ENCODE results near the gene MYBPH.

MYBPH gene

GRCh38 chr1:203173011-203173555, 2.5 kb downstream of the MYBPH start:
- Histone ChIP-seq H3K9ac (no peak overlapping the region), H3K79me2 (ENCODE audit: insufficient read depth, low read depth) (no peaks in the 10 kb centered on the region), H3K27me3 (ENCODE audit: insufficient read depth, low read depth) (peaks cover under 1% of the 10 kb centered on the region; the same call in 1 of the 2 replicates), H3K27ac (no peak overlapping the region), H3K4me1 (ENCODE audit: low read depth, poor library complexity, severe bottlenecking) (no peaks in the 10 kb centered on the region), H3K4me2 (no peak overlapping the region), H2AFZ (ENCODE audit: low read depth) (no peak overlapping the region), H3K4me3 (IDR thresholded peaks at IDR 0.05; ENCODE audit: insufficient read depth, low read depth, low read length) (no peak overlapping the region), H3K36me3 (ENCODE audit: insufficient read depth) (no peaks in the 10 kb centered on the region), H4K20me1 (ENCODE audit: insufficient read depth) (no peaks in the 10 kb centered on the region)
- TF ChIP-seq CTCF (conservative IDR thresholded peaks at IDR 0.05; ENCODE audit: low read depth, low read length): 0 out of 2 replicates have a peak, but pooled peaks have one; percentile 1

- Histone ChIP-seq H3K27ac (no peak overlapping the region), H3K36me3 (ENCODE audit: insufficient read depth) (no peaks in the 10 kb centered on the region), H3K27me3 (ENCODE audit: insufficient read depth, low read depth) (no peaks in the 10 kb centered on the region; the same call in 1 of the 2 replicates), H2AFZ (ENCODE audit: low read depth) (peak overlapping the region; percentile 48; the same call in 1 of the 2 replicates), H3K79me2 (ENCODE audit: insufficient read depth, low read depth) (no peaks in the 10 kb centered on the region), H3K4me1 (ENCODE audit: low read depth, poor library complexity, severe bottlenecking) (no peaks in the 10 kb centered on the region), H3K9ac (no peak overlapping the region), H4K20me1 (ENCODE audit: insufficient read depth) (no peaks in the 10 kb centered on the region), H3K4me3 (IDR thresholded peaks at IDR 0.05; ENCODE audit: insufficient read depth, low read depth, low read length) (no peak overlapping the region), H3K4me2 (no peak overlapping the region)
- TF ChIP-seq CTCF (conservative IDR thresholded peaks at IDR 0.05; ENCODE audit: low read depth, low read length): peak; percentile 86
These were observed 3.2 kb downstream of the MYBPH start for GRCh38 chr1:203172184-203173010.

GRCh38 chr1:203171341-203172183, 4.1 kb downstream of the MYBPH start:
- H3K4me1 ChIP-seq (ENCODE audit: low read depth, poor library complexity, severe bottlenecking): no peaks in the 10 kb centered on the region

More at GRCh38 chr1:203171341-203172183, 4.1 kb downstream of the MYBPH start:
- H3K79me2 ChIP-seq (ENCODE audit: insufficient read depth, low read depth): no peaks in the 10 kb centered on the region
- no peak overlapping the region for H3K4me3 ChIP-seq (IDR thresholded peaks at IDR 0.05; ENCODE audit: insufficient read depth, low read depth, low read length)
- no peaks in the 10 kb centered on the region; the same call in 1 of the 2 replicates for H3K27me3 ChIP-seq (ENCODE audit: insufficient read depth, low read depth)
- no peak overlapping the region for H3K27ac ChIP-seq
- no peak overlapping the region for H3K4me2 ChIP-seq
- H3K9ac ChIP-seq: no peak overlapping the region
- H2AFZ ChIP-seq (ENCODE audit: low read depth): no peak overlapping the region
- no peak for TF ChIP-seq CTCF (conservative IDR thresholded peaks at IDR 0.05; ENCODE audit: low read depth, low read length)
- H3K36me3 ChIP-seq (ENCODE audit: insufficient read depth): no peaks in the 10 kb centered on the region
- H4K20me1 ChIP-seq (ENCODE audit: insufficient read depth): no peaks in the 10 kb centered on the region
